GM18508 (cell line): ENCODE data around the gene SPSB2.

Source experiments
- ATAC-seq: cut with Tn5 transposase; IDR thresholded peaks from one replicate; pipeline ENCODE4 v1.9.1; 2021; ENCODE audit warnings: moderate number of reproducible peaks; ENCODE audit not compliant: insufficient read depth, unreplicated experiment

SPSB2 gene

DNA sequence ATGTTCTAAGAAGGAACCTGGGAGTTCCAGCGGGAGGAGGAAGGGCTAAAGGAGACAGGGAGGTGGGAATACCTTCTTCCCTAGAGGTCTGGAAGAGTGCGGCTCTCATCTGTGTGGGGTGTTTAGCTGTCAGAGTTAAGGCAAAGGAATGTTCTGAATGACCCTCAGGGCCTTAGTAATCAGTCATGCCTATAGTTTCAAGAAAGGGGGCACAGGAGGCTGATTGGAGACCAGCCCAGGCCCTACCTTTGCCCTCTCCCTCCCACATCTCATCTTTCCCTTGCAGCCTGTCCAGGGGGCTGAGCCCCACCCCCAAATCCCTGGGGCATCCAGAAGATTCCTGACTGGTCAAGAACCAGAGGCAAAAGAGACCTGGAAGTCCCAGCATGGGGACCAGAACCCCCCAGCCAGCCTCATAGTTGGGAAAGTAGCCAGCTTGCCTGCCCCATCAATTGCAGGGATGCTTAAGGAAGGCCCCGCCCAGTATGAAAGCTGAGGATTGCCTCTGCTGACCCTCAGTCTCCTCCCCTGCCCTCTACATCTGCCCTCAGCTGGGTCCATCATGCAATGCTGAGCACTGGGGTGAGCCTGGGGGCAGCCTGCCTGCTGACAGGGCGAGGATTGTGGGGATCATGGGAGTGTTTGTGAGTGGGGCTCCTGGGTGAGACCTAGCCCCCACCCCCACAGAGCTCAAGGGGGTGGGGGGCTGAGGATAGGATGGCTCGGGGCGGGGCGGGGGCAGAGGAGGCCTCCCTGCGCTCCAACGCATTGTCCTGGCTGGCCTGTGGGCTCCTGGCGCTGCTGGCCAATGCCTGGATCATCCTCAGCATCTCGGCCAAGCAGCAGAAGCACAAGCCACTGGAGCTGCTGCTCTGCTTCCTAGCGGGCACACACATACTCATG, 49.7 kb downstream of the SPSB2 start:
- no peak for ATAC-seq

DNA sequence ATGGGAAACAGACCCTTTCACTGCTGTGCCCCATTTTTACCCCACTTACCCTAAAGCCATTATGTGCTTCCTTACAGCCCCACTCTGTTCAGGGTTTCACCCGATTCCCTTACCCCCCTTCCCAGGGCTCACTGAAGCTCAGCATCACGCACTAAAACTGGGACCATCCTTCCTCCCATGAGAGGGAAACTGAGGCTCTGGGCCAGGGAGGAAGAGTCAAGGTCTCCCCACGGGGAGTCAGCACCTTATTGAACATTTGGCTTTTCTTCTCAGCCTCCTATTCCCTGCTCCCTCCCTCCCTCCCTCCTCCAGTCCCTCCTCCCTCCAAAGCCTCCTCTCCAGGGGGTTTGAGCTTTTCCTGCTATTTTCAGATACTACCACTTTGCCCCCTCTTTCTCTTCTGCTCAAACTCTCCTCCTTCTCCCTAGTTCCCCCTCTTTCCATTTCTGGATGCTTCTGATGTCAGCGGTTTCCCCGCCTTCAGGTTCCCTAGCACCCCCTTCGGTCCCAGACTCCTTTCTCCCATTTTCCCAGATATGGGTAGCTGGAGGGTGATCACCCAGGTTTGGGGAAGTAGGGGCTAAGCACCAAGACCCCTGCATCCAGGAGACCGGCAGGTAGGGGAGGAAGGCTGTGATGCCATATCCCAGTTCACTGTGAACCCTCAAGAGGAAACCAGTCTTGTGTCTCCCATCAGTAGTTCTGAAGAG, 50.5 kb downstream of the SPSB2 start:
- ATAC-seq: no peak

DNA sequence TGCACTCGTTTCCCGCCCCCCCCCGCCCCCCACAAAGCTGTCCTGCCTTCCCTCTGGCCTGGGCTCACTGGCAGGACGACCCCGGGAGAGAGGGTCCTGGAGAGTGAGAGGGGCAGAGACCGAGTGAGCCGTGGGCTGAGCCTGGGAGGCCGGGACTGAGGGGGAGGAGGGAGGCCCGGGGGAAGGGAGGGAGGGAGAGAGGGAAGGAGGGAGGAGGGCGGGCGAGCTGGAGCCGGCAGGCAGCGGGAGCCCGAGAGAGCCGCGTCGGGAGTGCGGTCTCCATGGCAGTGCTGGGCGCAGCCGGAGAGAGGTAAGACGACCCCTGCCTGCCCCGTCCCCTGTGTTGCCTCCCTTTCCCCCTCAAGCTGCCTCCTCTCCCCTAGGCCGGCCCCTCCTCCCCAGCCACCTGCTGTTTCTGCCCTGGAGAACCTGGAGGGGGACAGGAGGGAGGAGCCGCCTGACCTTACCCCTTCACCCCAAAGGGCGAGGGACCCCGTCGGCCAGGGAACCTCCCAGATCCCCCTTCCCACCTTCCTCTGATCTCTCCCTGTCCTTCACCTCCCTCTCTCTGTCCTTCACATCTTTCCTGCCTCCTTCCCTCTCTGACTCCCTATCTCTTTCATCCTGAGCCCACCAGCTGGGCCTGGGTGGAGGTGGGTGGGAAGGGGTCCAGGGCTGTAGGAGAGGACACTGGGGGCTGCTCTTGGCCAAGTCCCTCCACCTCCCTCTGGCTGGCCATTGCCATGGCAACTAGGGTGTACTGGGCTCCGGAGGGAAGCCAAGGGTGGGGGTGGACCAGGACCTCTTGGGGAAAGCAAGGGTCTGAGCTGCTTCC, 51.3 kb downstream of the SPSB2 start, which contains the start of gene GPR162:
Gene GPR162 (plus strand): TSS at position 231 of the 835 bp plus-strand sequence. CDS start 2,078 bp downstream, outside the sequence.
- no peak for ATAC-seq
